Non-pigmented ciliary epithelial cell (primary cell): ENCODE measurements around the gene AOC2.

Experiments
- DNase-seq: peaks from one replicate; pipeline ENCODE4 v3.0.0-alpha.2; 2010; ENCODE audit warnings: low read depth

Gene AOC2

GRCh38 chr17:42844271-42844670 is at the start of gene AOC2:
Gene AOC2 (plus strand): TSS chr17:42844580. CDS start chr17:42844627, 47 bp downstream.
- no peak for DNase-seq

DNA sequence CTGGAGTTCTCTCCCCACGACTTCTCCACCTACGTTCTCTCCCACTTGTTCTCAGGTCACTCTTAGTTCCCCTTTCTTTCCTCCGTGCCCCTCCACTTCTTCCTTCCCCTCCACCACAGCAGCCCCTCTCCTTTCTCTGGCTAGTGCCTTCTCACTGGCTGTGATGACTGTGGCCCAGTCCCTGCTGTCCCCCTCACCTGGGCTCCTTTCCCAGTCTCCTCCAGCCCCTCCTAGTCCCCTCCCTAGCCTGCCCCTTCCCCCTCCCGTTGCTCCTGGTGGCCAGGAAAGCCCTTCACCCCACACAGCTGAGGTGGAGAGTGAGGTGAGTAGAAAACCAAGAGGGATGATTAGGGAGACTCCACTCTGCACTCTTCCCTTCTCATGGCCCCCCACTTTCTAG is 49.3 kb upstream of the AOC2 start:
- no peak for DNase-seq

GRCh38 chr17:42795465-42795864 is 48.9 kb upstream of the AOC2 start:
- DNase-seq: no peak

- no peak for DNase-seq
These were observed 48.2 kb upstream of the AOC2 start for GRCh38 chr17:42796066-42796758.

- DNase-seq: no peak
These were observed 47.0 kb upstream of the AOC2 start for GRCh38 chr17:42797067-42798007.

DNA sequence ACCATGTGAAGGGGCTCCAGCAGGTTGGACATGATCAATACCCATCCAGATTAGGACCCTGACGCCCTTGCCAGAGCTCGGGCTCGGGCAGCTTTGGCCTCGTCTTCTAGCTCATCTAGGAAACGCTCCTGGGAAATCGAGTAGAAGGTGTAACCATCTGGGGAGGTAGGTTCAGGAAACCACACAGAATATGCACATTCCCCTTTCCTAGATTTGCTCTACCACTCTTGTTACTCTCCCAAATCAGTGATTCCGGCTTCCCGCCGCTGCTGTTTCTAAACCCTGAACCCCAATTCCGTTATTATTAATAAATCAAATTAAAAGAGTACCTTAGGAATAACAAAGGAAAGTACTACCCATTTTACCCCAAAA is 46.4 kb upstream of the AOC2 start:
- no peak for DNase-seq

DNA sequence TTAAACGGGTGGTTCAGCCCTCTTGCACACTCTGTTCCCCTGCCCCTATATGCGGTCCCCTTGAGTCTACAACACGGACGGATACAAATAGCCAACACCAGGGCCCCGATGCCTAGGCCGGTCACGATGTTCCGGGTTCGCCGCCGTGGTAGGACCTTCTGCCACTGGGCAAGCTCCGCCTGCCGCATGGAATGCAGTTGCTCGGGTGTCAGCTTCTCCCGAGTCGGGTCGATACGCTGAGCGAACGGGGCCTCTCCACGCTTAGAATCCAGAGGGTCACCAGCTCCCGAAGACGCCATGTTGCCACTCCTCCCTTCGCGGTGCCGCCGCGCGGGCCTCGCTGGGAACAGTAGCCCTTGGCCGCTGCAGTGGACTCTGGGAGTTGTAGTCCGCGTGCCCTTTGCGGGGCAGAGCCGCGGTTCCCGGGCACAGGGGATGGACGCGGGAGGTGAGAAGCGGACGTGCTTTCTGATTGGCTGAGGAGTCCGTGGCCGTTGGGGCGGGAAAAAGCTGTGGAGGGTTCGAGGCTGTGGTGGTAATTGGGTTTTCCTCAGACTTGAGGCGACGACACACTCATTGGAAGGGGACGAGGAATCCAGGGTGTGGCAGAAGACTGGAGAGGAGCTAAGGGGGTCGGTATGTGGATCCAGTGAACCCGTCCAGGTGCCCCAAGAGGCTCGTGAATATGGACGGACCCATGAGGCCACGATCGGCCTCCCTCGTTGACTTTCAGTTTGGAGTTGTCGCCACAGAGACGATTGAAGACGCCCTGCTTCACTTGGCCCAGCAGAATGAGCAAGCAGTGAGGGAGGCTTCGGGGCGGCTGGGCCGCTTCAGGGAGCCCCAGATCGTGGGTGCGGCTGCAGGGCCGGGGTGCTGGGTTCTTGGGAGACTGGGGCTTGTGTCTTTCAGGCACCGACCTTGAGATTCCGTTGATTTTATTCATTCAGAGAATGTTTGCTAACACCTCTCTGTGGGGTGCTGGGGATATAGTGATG is 45.7 kb upstream of the AOC2 start, which contains the start of the genes CNTD1 and COA3:
CNTD1 (plus strand) TSS at position 479 of the 998 bp plus-strand sequence; CDS start at position 686, 207 bp downstream.
COA3 (minus strand) TSS at position 322 of the 998 bp plus-strand sequence; CDS start at position 299, 23 bp downstream.
- DNase-seq: no peak

- no peak for DNase-seq
These were observed 41.1 kb upstream of the AOC2 start for GRCh38 chr17:42803074-42803883.

GRCh38 chr17:42804918-42805367 is 39.4 kb upstream of the AOC2 start:
- no peak for DNase-seq

- DNase-seq: no peak
These were observed 38.1 kb upstream of the AOC2 start for GRCh38 chr17:42806249-42806648.

GRCh38 chr17:42809250-42809649 is 35.1 kb upstream of the AOC2 start:
- DNase-seq: no peak

DNA sequence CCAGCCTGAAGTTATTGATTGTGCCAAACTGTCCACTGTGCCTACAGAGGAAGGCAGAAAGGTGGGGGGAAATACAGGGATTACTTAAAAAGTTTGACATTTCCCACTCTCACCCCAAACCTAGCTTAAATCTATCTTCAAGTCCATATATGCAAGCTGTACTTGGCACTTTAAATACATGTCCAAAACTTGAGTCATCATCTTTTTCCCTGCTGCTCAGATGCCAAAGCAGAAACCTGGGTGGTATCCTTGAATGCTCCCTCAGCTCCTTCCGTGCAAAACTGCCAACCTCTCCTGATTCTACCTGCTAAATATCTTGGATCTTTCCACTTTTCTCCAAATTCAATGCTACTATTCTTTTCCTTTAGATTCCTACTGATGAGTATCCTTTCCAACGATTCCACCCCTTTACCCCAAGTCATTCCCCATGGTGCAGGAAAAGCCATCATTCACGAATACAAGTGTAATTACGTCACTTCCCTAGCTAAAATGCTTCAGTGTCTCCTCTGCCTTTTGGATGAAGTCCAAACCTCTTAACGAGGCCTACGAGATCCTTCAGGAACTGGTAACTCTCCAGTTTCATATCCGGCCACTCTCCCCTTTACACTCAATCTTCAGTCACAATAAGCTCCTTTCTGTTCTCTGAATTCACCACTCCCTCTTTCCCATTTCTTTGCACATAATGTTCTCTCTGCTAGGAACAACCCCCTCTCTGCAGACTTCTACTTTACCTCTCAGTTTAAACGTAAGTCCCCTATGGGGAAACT is 29.6 kb upstream of the AOC2 start:
- DNase-seq: no peak

GRCh38 chr17:42817866-42818265 is 26.5 kb upstream of the AOC2 start:
- no peak for DNase-seq

GRCh38 chr17:42818379-42818778 is 26.0 kb upstream of the AOC2 start:
- DNase-seq: no peak

GRCh38 chr17:42819939-42820535 is 24.3 kb upstream of the AOC2 start:
- no peak for DNase-seq

DNA sequence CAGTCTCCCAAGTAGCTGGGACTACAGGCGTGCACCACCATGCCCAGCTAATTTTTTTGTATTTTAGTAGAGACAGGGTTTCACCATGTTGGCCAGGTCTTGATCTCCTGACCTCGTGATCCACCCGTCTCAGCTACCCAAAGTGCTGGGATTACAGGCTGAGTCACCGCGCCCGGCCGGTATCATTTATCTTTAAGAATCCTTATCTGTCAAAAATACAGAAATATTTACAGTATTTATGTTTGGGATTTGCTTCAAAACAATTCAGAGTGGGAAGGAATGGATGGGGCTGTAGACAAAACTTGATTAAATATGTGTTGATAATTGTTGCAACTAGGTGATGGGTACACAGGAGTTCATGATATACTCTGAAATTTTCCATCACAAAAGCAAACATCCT is 23.2 kb upstream of the AOC2 start:
- no peak for DNase-seq

DNA sequence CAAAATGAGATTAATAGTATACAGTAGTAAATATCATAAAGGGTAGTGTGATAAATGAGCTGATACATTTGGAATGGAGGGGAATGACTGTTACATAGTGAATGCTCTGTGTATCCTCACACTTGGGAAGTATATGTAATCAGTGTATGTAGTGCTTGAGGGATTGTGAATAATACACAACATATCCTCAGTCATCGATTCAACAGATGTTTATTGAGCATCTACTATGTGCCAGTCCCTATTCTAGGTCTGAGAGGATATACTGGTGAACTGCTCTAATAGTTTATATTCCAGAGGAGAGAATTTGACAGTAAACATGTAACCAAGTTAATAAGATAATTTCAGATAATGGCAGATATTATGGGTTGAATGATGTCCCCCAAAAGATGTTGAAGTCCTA is 16.9 kb upstream of the AOC2 start:
- no peak for DNase-seq

GRCh38 chr17:42830971-42831370 is 13.4 kb upstream of the AOC2 start:
- no peak for DNase-seq

- DNase-seq: no peak
These were observed 12.0 kb upstream of the AOC2 start for GRCh38 chr17:42832213-42832933.
